Endothelial cell (in vitro differentiated cells): Measurements from ENCODE around the gene KCNN3. TPM values are rescaled to one million over a fixed set of nuclear protein-coding genes. Genes with fewer than 3 reads are reported as not detected.

Source experiments
- DNase-seq: peaks from one replicate; pipeline ENCODE4 v3.0.0; 2021; ENCODE audit warnings: low spot score
- H3K27ac Mint-ChIP-seq: one replicate; pipeline ENCODE4 v1.8.0; 2021; ENCODE audit warnings: mixed read lengths, inconsistent platforms; ENCODE audit not compliant: unreplicated experiment
- H3K27me3 Mint-ChIP-seq: one replicate; pipeline ENCODE4 v1.8.0; 2021; ENCODE audit warnings: mild to moderate bottlenecking, moderate library complexity, mixed read lengths, inconsistent platforms; ENCODE audit not compliant: unreplicated experiment
- H3K36me3 Mint-ChIP-seq: one replicate; pipeline ENCODE4 v1.8.0; 2021; ENCODE audit warnings: mild to moderate bottlenecking, low read depth, mixed read lengths, inconsistent platforms; ENCODE audit not compliant: unreplicated experiment
- H3K4me1 Mint-ChIP-seq: one replicate; pipeline ENCODE4 v1.8.0; 2021; ENCODE audit warnings: mild to moderate bottlenecking, mixed read lengths, inconsistent platforms; ENCODE audit not compliant: unreplicated experiment
- H3K4me3 Mint-ChIP-seq: one replicate; pipeline ENCODE4 v1.8.0; 2021; ENCODE audit warnings: mild to moderate bottlenecking, mixed read lengths, inconsistent platforms; ENCODE audit not compliant: unreplicated experiment
- H3K9me3 Mint-ChIP-seq: one replicate; pipeline ENCODE4 v1.8.0; 2021; ENCODE audit warnings: mixed read lengths, inconsistent platforms; ENCODE audit not compliant: unreplicated experiment
- total RNA-seq: library from RNA; stranded (reverse); fragmentation: NEBNext Ultra II Directional; extraction: Animal tissue kit (Norgen Biotek cat#: 25700); gene quantifications from one replicate; pipeline ENCODE4 v1.2.1, GENCODE V29; 2021; ENCODE audit not compliant: unreplicated experiment
- TF ChIP-seq, protein P1 (sequence below): fragments of 200-600 bp; sonication (generic); IDR thresholded peaks from one replicate; pipeline ENCODE4 v1.5.0; 2021; ENCODE audit warnings: antibody characterized with exemption; ENCODE audit not compliant: unreplicated experiment

The KCNN3 gene
- total RNA-seq, 1 donor from 2014 or later: 17.3 TPM

DNA sequence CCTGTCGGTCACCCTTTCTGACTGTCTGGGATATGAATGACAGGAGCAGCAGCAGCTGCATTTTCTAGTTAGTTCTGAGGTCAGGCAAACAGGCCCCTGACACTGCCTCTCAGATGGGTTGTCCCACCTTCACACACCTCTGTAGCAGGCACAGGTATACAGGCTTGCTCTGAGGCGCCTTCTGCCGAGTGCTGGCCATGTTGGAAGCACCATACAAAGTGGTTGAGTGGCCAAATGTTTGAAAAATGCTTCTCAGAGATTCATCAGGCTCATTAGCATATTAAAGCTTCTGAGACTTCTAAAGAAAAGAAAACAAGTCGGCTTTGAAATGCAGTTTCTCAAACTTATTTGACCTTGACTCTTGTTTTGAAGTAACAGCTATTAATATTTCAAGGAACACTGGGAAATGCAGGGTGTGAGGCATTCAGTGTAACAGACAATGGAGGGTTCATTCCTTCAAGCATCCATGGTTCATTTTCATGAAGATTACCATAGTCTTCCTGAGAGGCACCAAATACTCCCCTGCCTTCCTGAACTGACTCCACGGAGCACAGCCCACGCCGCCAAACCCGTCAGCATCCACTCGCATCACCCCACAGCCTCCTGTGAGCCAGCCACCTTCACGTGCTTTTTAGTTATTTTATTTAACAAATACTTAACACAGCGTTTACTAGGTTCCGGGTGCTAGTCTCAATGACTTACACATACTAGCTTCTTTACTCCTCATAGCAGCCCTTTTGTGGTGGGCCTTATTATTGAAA is 81.8 kb downstream of the KCNN3 start:
- no peaks in the 10 kb centered on the region for H3K9me3 Mint-ChIP-seq
- peaks cover 4% of the 10 kb centered on the region for H3K36me3 Mint-ChIP-seq
- H3K4me1 Mint-ChIP-seq: peaks cover 38% of the 10 kb centered on the region
- H3K4me3 Mint-ChIP-seq: no peak overlapping the region
- no peak for DNase-seq
- TF ChIP-seq, protein P1, sequence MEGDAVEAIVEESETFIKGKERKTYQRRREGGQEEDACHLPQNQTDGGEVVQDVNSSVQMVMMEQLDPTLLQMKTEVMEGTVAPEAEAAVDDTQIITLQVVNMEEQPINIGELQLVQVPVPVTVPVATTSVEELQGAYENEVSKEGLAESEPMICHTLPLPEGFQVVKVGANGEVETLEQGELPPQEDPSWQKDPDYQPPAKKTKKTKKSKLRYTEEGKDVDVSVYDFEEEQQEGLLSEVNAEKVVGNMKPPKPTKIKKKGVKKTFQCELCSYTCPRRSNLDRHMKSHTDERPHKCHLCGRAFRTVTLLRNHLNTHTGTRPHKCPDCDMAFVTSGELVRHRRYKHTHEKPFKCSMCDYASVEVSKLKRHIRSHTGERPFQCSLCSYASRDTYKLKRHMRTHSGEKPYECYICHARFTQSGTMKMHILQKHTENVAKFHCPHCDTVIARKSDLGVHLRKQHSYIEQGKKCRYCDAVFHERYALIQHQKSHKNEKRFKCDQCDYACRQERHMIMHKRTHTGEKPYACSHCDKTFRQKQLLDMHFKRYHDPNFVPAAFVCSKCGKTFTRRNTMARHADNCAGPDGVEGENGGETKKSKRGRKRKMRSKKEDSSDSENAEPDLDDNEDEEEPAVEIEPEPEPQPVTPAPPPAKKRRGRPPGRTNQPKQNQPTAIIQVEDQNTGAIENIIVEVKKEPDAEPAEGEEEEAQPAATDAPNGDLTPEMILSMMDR: no peak
- peak overlapping the region; percentile 67 for H3K27ac Mint-ChIP-seq
- peaks cover 4% of the 10 kb centered on the region for H3K27me3 Mint-ChIP-seq

DNA sequence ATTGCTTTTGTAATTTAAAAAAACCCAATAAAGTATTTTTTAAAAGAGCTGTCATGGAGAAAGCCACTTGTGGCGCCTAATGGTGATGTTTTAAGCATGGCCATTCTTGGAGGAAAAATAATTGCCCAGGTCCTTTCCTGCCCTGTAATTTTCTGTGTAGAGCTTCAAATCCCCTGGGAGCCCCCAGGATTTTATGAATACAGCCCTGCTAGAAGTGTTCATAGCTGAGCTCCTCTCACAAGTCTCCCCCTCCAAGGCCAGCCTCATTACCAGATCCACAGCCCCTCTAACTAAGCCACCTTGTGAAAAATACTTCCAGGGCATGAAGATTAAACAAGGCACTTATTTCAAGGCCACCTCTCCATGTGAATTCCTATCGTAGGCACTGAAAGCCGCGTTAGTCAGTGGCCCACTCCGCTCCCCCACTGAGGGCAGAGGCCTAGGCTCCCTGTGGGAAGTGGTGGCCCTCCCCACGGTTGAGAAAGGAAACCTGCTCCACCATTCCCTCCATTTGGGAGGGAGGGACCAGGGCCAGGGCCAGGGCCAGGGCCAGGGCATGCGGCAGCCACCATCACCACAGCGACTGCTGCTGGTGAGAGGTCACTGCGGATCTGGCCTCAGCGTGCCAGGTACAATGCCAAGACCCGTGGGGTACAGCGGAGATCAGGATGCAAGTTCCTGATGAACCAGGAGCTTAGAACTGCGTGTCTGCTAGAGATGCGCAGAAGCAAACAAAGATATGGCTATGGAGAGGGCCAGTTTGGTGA is 83.1 kb downstream of the KCNN3 start:
- TF ChIP-seq, protein P1: no peak
- Mint-ChIP-seq H3K4me1 (peaks cover 39% of the 10 kb centered on the region), H3K9me3 (no peaks in the 10 kb centered on the region), H3K4me3 (no peak overlapping the region), H3K27ac (no peak overlapping the region), H3K36me3 (peaks cover 4% of the 10 kb centered on the region), H3K27me3 (peaks cover 4% of the 10 kb centered on the region)
- no peak for DNase-seq

DNA sequence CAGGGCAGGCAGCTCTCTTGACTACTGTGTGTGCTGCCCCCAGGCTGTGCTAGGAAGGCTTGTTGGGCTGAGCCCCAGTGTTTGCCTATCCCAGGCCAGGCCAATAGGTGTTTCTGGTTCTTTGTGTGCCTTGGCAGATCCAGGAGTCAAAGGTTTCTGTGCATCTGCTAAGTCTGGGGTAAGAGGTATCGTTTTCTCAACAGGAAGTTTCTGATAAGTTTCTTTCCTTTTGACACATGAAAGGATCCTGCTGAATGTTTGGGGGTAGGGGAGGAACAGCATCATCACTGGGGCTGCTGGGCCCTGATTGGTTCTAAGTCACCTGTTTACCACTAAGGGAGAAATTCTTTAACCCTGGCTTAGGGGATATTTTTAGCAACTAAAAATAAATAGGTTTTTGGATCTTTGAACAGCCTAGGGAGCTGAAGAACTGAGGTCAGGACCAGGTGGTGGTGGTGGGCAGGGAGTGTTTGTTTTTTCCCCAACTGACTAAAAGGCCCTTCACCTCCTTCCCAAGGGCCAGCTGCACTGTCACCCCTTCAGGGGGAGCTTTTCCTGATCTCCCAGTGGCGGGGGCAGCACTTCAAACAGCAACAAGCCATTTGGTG is 85.1 kb downstream of the KCNN3 start:
- peaks cover 3% of the 10 kb centered on the region for H3K27me3 Mint-ChIP-seq
- peaks cover 9% of the 10 kb centered on the region for H3K36me3 Mint-ChIP-seq
- peak overlapping the region; percentile 90 for H3K27ac Mint-ChIP-seq
- H3K4me1 Mint-ChIP-seq: peaks cover 39% of the 10 kb centered on the region
- H3K9me3 Mint-ChIP-seq: no peaks in the 10 kb centered on the region
- no peak overlapping the region for H3K4me3 Mint-ChIP-seq
- no peak for DNase-seq
- TF ChIP-seq, protein P1: no peak

GRCh38 chr1:154784416-154784815 is 85.7 kb downstream of the KCNN3 start:
- H3K4me1 Mint-ChIP-seq: peaks cover 36% of the 10 kb centered on the region
- no peak for DNase-seq
- H3K27me3 Mint-ChIP-seq: peaks cover 3% of the 10 kb centered on the region
- peaks cover 11% of the 10 kb centered on the region for H3K36me3 Mint-ChIP-seq
- TF ChIP-seq, protein P1: no peak
- no peak overlapping the region for H3K4me3 Mint-ChIP-seq
- H3K9me3 Mint-ChIP-seq: no peaks in the 10 kb centered on the region
- H3K27ac Mint-ChIP-seq: peak overlapping the region; percentile 90
